Coronary artery (tissue), 2 donors: ENCODE measurements around the gene USP32.
A peak's percentile ranks its signal among the peaks of the same experiment; 100 is the strongest.

Experiments
- DNase-seq: peaks from one replicate; pipeline ENCODE4 v3.0.0-alpha.2; 2017; ENCODE audit warnings: low spot score
- H3K27ac ChIP-seq, 2 donors: fragments of 200-600 bp; sonication (generic); one replicate each; pipeline ENCODE4 v1.5.1; 2016 to 2019
- H3K4me3 ChIP-seq: fragments of 200-600 bp; sonication (generic); 2 replicates; pipeline ENCODE4 v1.5.1; 2016; ENCODE audit warnings: mild to moderate bottlenecking, moderate library complexity
- CTCF ChIP-seq: fragments of 200-600 bp; sonication (generic); IDR thresholded peaks from one replicate; pipeline ENCODE4 v1.5.1; 2019; ENCODE audit warnings: antibody characterized with exemption

The USP32 gene

GRCh38 chr17:60153606-60154390 lies 238.1 kb downstream of the USP32 start:
- no peak overlapping the region for H3K27ac ChIP-seq
- DNase-seq: no peak
- H3K4me3 ChIP-seq: no peak overlapping the region
- no peak for TF ChIP-seq CTCF

- no peak overlapping the region for H3K27ac ChIP-seq
- no peak for TF ChIP-seq CTCF
- DNase-seq: no peak
- no peak overlapping the region for H3K4me3 ChIP-seq
Observed at GRCh38 chr17:60151355-60151754, 240.6 kb downstream of the USP32 start.

- no peak for DNase-seq
- no peak for TF ChIP-seq CTCF
- H3K27ac ChIP-seq: no peak within 1 kb of the TSS
- H3K4me3 ChIP-seq: peak within 1 kb of the TSS; percentile 65
Observed at GRCh38 chr17:60149691-60150582, 242.0 kb downstream of the USP32 start, which contains the start of gene CA4. Gene CA4 (plus strand): TSS chr17:60149973. CDS start chr17:60150035, 62 bp downstream.

GRCh38 chr17:60148373-60148772 lies 243.6 kb downstream of the USP32 start:
- Histone ChIP-seq H3K27ac (no peak overlapping the region), H3K4me3 (no peak overlapping the region)
- no peak for DNase-seq
- TF ChIP-seq CTCF: no peak

- Histone ChIP-seq H3K27ac (no peak overlapping the region), H3K4me3 (no peak overlapping the region)
- DNase-seq: no peak
- TF ChIP-seq CTCF: no peak
Observed at GRCh38 chr17:60147553-60148223, 244.2 kb downstream of the USP32 start.

- no peak for TF ChIP-seq CTCF
- H3K4me3 ChIP-seq: no peak overlapping the region
- no peak overlapping the region for H3K27ac ChIP-seq
- no peak for DNase-seq
Observed at GRCh38 chr17:60146206-60146605, 245.7 kb downstream of the USP32 start.
